ENCODE measurements around the gene PTGES2. TPM values are rescaled to one million over a fixed set of nuclear protein-coding genes. Genes with fewer than 3 reads are reported as not detected.

PTGES2 gene
- total and polyA plus RNA-seq, 2 of the 13 experiments (the other 11 are each of a cell fraction or from before 2014, with no cell fraction given): 63.7 to 79.8 TPM

GRCh38 chr9:128121466-128121810 is 6.1 kb downstream of the PTGES2 start:
- Histone ChIP-seq H3K27ac (ENCODE audit: extremely low read length, insufficient read depth, low read length) (no peak overlapping the region), H3K36me3 (replicated peaks in 1 of 2; ENCODE audit: control insufficient read depth in 1 of 2, insufficient read depth in 2 of 2, low read length in 2 of 2) (peaks cover 5 to 38% of the 10 kb centered on the region in 2 experiments; a peak in 3 of 5 replicates), H4K20me1 (ENCODE audit: insufficient read depth, low read length) (peaks cover 4% of the 10 kb centered on the region; the same call in 1 of the 2 replicates), H3K79me2 (ENCODE audit: insufficient read depth, low read length) (peaks cover 16% of the 10 kb centered on the region), H3K4me2 (ENCODE audit: low read depth, low read length) (no peak overlapping the region), H3K4me3 (replicated peaks in 1 of 3; ENCODE audit: insufficient read depth in 1 of 3, low read depth in 2 of 3, low read length in 3 of 3) (no peak overlapping the region), H3K4me1 (ENCODE audit: insufficient read depth, low read length) (peaks cover 38% of the 10 kb centered on the region), H3K9me3 (ENCODE audit: low read length) (no peaks in the 10 kb centered on the region), H3K27me3 (ENCODE audit: control insufficient read depth in 1 of 2, insufficient read depth in 2 of 2, low read length in 2 of 2) (no peaks in the 10 kb centered on the region), H3K9ac (ENCODE audit: insufficient read depth, low read depth, low read length) (no peak overlapping the region), H2AFZ (ENCODE audit: low read length) (no peak overlapping the region)
- POLR2A ChIA-PET: interaction anchor here (1.2 kb wide), 1 partner anchor 38 kb away, joined by 3 read pairs; no protein-coding TSS in a partner anchor
- no TSS peak for BruUV-seq (replicated peaks)
- CTCF ChIA-PET (ENCODE audit: low intra/inter-chr PET ratio, low total read pairs): no interaction called here
- in situ Hi-C loops (cut with HindIII; ENCODE audit: extremely low pct_ligation_motif_present, low pct_unique_long_range_greater_than_20kb) (no loop called here), intact Hi-C loops (cut with micrococcal nuclease; ENCODE audit: unreplicated experiment) (no loop called here)
- no peak for ATAC-seq
- no peak for DNase-seq (ENCODE audit: low spot score)
- FAIRE-seq: no peak
- TF ChIP-seq RXRA (CRISPR knock-in tag; IDR thresholded peaks at IDR 0.05): no peak
- no peak for TF ChIP-seq ZNF20 (CRISPR knock-in tag; IDR thresholded peaks at IDR 0.05)
- TF ChIP-seq ZNF441 (CRISPR knock-in tag; IDR thresholded peaks at IDR 0.05; ENCODE audit: borderline replicate concordance): no peak
- TF ChIP-seq, protein P1, sequence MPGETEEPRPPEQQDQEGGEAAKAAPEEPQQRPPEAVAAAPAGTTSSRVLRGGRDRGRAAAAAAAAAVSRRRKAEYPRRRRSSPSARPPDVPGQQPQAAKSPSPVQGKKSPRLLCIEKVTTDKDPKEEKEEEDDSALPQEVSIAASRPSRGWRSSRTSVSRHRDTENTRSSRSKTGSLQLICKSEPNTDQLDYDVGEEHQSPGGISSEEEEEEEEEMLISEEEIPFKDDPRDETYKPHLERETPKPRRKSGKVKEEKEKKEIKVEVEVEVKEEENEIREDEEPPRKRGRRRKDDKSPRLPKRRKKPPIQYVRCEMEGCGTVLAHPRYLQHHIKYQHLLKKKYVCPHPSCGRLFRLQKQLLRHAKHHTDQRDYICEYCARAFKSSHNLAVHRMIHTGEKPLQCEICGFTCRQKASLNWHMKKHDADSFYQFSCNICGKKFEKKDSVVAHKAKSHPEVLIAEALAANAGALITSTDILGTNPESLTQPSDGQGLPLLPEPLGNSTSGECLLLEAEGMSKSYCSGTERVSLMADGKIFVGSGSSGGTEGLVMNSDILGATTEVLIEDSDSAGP (CRISPR knock-in tag; IDR thresholded peaks at IDR 0.05; ENCODE audit: borderline replicate concordance): no peak
- TF ChIP-seq PHF20 (CRISPR knock-in tag; IDR thresholded peaks at IDR 0.05): no peak
- no peak for TF ChIP-seq ZBTB33 (CRISPR knock-in tag; IDR thresholded peaks at IDR 0.05)
- no peak for TF ChIP-seq ZNF160 (CRISPR knock-in tag; IDR thresholded peaks at IDR 0.05)
- no peak for TF ChIP-seq ZNF563 (CRISPR knock-in tag; IDR thresholded peaks at IDR 0.05)
- TF ChIP-seq HMG20A (CRISPR knock-in tag; IDR thresholded peaks at IDR 0.05; ENCODE audit: borderline replicate concordance): no peak
- no peak for TF ChIP-seq ATAD3A (CRISPR knock-in tag; IDR thresholded peaks at IDR 0.05)
- WGBS (ENCODE audit: low lambda C conversion rate): 96% methylated on average over 5 of the region's 5 CpGs
